OCI-LY3 (cell line): ENCODE data around the gene MIA.

Experiments used
- EZH2phosphoT487 ChIP-seq: fragments of 200-600 bp; shearing (Covaris generic); IDR thresholded peaks from 2 replicates; pipeline ENCODE4 v1.6.1; 2018; ENCODE audit warnings: antibody characterized with exemption, mixed run types, low read depth
- TF ChIP-seq, protein P1 (sequence below): fragments of 200-600, 300-600 bp; sonication (generic); IDR thresholded peaks from 2 replicates; pipeline ENCODE4 v1.5.1; 2014; ENCODE audit warnings: antibody characterized with exemption, low read length, low read depth

DNA sequence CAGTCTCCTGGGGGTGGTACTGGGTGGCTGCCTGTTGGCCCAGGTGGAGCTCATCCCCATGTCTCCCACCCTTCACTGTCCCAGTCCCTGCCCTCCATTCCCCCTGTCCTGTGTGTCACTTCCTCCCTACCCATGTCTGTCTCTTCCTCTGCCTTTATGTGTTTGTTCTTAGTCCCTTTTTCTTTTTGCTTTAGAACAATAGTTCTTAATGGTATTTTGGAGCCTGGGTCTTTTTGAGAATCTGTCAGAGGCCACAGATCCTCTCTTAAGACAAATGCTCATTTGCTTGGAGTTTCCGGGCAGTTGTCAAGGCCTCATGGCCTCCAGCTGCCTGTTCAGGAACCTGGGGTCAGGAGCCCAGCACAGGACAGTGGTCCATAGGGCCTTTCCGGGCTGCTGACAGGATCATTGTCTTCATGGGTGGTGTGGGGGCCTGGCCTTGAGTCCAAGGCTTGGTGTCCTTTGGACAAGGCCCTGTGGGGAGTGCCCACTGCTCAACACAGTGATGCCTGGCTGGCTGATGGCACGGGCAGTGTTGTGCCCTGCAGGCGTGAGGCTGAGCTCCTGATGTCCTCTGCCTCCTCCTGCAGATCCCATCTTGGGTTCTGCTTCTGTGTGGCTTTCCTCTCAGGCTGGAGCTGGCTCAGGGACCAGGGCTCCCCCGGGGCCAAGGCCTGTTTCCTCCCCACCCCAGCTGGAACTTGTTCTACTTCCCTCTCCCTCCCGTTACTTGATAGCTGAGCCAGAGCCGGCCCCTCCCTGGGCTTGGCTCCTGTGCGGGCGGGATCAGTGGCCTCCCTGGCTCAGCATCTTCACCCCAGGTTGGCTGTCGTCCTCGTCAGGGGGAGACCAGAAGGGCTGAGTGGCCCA is 27.2 kb downstream of the MIA start:
- TF ChIP-seq, protein P1, sequence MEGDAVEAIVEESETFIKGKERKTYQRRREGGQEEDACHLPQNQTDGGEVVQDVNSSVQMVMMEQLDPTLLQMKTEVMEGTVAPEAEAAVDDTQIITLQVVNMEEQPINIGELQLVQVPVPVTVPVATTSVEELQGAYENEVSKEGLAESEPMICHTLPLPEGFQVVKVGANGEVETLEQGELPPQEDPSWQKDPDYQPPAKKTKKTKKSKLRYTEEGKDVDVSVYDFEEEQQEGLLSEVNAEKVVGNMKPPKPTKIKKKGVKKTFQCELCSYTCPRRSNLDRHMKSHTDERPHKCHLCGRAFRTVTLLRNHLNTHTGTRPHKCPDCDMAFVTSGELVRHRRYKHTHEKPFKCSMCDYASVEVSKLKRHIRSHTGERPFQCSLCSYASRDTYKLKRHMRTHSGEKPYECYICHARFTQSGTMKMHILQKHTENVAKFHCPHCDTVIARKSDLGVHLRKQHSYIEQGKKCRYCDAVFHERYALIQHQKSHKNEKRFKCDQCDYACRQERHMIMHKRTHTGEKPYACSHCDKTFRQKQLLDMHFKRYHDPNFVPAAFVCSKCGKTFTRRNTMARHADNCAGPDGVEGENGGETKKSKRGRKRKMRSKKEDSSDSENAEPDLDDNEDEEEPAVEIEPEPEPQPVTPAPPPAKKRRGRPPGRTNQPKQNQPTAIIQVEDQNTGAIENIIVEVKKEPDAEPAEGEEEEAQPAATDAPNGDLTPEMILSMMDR = no peak
- TF ChIP-seq EZH2phosphoT487 = no peak
